GM12872 (cell line): ENCODE results near the gene SLC17A9.

Experiments
- TF ChIP-seq, protein P1 (sequence below): IDR thresholded peaks from 3 replicates; pipeline ENCODE4 v1.5.1; 2011; ENCODE audit warnings: low read depth, mild to moderate bottlenecking, low read length, moderate library complexity; ENCODE audit not compliant: insufficient read depth

SLC17A9 gene

DNA sequence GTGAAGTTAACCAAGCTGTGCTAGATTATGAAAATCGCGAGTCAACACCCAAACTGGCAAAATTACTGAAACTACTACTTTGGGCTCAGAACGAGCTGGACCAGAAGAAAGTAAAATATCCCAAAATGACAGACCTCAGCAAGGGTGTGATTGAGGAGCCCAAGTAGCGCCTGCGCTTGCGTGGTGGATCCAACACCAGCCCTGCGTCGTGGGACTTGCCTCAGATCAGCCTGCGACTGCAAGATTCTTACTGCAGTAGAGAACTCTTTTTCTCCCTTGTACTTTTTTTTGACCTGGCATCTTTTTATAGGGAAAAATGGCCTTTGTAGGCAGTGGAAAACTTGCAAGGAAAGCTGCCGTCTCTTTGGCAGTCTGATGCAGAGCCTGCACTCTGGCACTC is 7.8 kb upstream of the SLC17A9 start:
- TF ChIP-seq, protein P1, sequence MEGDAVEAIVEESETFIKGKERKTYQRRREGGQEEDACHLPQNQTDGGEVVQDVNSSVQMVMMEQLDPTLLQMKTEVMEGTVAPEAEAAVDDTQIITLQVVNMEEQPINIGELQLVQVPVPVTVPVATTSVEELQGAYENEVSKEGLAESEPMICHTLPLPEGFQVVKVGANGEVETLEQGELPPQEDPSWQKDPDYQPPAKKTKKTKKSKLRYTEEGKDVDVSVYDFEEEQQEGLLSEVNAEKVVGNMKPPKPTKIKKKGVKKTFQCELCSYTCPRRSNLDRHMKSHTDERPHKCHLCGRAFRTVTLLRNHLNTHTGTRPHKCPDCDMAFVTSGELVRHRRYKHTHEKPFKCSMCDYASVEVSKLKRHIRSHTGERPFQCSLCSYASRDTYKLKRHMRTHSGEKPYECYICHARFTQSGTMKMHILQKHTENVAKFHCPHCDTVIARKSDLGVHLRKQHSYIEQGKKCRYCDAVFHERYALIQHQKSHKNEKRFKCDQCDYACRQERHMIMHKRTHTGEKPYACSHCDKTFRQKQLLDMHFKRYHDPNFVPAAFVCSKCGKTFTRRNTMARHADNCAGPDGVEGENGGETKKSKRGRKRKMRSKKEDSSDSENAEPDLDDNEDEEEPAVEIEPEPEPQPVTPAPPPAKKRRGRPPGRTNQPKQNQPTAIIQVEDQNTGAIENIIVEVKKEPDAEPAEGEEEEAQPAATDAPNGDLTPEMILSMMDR = no peak

DNA sequence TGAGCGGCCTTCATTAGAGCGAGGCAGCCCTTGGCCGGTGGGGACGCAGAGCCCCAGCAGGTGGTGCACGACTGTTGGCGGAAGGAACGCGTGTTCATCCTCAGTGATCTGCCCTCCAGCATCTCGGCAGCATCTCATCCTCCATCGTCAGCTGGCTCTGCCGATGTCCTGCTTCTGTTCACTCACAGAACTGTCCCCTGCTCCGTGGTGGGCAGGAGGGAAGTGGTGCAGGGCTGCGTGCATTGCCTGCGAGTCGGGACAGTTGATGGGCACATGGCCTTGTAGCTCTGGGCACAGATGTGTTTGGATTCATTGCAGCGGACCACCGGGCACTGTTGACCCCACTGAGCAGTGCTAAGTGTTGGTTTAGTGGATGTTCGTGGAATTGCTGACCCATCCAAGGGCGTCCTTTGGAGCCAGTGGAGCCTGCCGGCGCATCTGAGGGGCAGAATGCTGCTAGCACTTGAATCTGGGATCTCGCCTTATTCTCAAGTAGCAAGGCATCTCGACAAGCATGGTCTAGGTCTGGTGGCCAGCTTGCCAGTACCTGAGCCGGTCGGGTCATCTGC is 6.7 kb upstream of the SLC17A9 start:
- TF ChIP-seq, protein P1 = no peak

DNA sequence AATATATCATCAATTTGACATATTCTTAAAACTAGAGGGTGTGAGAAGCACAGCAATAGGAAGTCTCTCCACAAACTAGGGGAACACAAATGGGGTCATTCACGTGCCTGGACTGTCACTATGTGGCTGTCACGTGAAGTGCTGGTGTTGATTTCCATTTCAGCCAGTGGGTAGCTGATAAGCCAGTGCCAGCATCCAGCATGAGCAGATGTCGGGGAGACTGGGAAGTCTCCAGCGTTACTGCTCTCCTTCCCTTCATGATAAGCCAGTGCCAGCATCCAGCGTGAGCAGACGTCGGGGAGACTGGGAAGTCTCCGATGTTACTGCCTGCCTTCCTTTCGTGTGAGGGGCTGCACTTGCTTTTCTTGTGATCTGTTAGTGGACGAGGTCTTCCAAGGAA is 5.6 kb upstream of the SLC17A9 start:
- TF ChIP-seq, protein P1 = no peak

DNA sequence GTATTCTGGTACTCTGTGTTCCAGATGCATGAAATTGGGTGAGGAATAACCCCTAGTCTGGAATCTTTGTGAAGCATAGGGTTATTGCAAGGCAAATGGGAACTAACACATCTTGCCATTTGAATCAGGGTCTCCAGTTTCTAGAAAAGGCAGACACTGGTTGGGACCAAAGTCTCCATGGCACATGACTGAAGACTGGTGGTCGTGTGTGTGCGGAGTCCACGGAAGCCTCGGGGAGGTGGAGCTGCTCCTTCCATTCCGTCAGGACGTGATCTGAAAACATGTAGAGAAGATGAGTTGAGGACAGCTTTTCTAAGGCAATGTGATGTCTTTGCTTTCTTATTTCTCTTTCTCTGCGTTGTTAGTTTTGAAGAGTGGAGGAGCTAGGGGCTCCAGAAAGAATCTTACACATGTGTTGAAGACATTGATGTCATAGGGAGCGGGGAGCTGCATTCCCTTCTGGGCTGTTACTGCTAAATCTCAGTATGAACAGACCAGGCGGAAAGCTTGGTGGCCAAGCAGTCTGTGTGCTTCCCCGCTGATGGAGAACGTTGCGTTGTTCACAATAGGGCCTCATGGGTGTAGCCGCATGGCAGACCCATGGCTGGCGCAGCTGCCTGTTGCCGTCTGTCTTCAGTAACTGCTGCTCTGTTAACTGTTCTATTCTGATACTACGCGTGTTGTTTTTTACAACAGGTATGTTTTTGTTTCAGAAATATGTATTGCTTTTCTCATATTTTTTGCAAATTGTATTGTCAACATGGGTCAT is 4.8 kb upstream of the SLC17A9 start:
- TF ChIP-seq, protein P1 = no peak

DNA sequence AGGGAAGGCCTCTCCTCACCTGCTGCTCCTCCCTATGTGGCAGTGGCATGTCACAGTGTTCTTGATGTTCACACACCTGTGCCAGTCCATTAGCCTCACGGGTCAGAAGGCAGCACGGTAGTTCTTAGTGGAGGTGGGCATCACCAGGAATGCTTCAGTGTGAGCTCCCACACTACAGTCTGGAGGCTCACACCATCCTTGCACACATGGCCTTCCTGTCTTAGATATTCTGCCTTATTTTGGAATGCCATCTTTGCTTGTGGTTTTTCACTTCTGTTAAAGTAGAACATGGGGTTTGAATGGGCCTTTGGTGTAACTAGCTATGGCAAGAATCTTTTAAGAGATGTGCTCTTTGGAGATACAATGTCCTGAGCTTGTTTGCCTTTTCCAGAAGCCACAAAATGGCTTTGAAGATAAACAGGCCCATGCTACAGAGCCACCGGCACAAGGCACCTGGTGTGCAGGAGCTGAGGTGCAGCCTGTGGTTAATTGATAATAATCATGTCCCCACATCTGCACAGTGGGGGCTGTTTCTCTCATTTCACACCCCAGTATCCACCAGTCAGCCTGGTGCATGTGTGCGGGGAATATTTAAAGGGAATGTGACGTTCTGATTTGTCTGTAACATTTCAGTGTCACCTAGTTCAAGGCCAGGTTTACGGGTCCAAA is 3.2 kb upstream of the SLC17A9 start:
- TF ChIP-seq, protein P1 = no peak

DNA sequence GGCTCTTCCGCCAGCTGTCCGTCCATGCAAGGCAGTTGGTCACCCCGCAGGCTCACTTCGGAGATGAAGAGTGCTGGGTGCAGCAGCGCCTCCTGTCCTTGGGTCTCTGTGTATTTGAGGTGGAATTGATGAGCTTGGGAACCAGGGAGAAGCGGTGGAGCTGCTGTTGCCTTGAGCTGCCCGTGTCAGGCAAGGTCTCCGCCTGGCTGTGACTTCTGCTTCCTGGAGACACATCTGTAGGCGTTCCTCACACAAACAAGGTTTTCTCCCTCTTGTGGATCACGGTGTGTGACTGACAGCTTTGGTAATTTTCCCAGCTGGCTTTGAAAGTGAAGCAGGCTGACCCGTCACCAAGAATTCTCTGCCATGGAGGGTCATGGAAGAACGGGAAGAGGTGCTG is 2.5 kb upstream of the SLC17A9 start:
- TF ChIP-seq, protein P1 = no peak

DNA sequence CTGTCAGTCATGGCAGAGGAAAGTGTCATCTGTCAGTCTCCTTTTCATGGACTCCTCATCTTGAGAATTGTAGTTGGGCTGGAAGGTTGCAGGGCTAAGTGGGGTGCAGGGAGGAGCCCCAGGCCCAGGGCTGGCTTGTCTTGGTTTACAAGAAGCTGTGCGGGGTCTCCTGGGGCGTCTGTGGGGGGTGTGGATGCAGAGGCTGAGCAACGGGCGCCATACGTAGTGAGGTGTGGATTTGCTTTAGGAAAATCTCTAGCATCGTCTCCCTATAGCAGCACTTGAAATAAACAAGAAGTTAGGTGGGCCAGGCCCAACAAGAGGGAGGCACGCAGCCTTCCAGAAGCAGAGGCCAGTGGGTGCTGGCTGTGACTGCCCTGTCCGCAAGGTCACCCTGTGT is 1.8 kb upstream of the SLC17A9 start:
- TF ChIP-seq, protein P1 = no peak
